Astrocyte of the cerebellum (primary cell): ENCODE data around the gene CDC42BPA.

Source experiments
- DNase-seq: peaks from one replicate; pipeline ENCODE4 v3.0.0-alpha.2; 2011; ENCODE audit warnings: low read depth
- H3K4me3 ChIP-seq: 2 replicates; pipeline ENCODE4 v1.5.1; 2011; ENCODE audit warnings: mild to moderate bottlenecking, low read depth, low read length, moderate library complexity
- in situ Hi-C: cut with HindIII; loops from 2 replicates; pipeline ENCODE4 v1.10.0; 2017; ENCODE audit warnings: low sequenced_read_pairs
- TF ChIP-seq, protein P1 (sequence below): IDR thresholded peaks from 2 replicates; pipeline ENCODE4 v1.5.1; 2012; ENCODE audit warnings: low read length, low read depth, moderate library complexity, mild to moderate bottlenecking; ENCODE audit errors: missing control alignments

The CDC42BPA gene

DNA sequence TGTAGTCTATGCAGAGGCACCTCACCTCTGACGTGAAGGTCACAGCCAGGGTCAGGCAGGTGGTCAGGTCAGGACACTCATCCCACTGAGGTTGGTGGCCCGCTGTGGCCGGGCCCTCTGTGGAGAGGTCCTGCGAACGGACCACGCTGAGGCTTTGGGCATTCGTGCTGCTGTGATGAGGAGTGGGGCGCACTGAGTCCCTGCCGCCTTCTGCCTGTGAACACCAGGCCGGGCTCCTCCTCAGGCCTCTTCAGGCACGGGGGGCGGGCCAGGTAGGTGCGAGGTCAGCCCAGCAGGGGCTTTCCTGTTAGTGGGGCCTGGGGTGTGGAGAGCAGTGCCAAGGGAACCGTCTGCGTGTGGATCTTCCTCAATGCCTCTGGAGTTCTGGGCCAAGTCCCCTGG, 339.2 kb downstream of the CDC42BPA start:
- no peak overlapping the region for H3K4me3 ChIP-seq
- DNase-seq = no peak
- TF ChIP-seq, protein P1, sequence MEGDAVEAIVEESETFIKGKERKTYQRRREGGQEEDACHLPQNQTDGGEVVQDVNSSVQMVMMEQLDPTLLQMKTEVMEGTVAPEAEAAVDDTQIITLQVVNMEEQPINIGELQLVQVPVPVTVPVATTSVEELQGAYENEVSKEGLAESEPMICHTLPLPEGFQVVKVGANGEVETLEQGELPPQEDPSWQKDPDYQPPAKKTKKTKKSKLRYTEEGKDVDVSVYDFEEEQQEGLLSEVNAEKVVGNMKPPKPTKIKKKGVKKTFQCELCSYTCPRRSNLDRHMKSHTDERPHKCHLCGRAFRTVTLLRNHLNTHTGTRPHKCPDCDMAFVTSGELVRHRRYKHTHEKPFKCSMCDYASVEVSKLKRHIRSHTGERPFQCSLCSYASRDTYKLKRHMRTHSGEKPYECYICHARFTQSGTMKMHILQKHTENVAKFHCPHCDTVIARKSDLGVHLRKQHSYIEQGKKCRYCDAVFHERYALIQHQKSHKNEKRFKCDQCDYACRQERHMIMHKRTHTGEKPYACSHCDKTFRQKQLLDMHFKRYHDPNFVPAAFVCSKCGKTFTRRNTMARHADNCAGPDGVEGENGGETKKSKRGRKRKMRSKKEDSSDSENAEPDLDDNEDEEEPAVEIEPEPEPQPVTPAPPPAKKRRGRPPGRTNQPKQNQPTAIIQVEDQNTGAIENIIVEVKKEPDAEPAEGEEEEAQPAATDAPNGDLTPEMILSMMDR = no peak
- in situ Hi-C loops = no loop called here

DNA sequence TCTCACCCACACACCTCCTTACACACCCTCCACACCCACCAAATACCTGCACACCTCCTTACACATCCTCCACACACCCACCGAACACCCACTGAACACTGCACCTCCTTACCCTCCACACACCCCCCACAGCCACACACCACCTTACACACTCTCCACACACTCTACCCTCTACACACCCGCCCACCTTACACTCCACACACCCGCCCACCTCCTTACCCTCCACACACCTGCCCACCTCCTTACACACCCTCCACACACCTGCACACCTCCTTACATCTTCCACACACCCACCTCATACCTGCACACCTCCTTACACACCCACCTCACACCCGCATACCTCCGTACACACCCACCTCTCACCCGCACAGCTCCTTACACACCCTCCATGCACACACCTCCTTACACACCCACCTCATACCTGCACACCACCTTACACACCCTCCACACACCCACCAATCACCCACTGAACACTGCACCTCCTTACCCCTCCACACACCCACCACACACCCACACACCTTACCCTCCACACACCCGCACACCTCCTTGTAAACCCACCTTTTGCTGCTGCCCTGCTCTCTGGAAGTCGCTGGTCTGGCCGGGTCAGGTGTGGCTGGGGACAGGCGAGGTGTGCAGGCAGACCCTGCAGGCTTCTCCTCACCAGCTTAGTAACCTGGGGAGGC, 339.7 kb downstream of the CDC42BPA start:
- in situ Hi-C loops = no loop called here
- no peak overlapping the region for H3K4me3 ChIP-seq
- TF ChIP-seq, protein P1 = no peak
- DNase-seq = no peak

DNA sequence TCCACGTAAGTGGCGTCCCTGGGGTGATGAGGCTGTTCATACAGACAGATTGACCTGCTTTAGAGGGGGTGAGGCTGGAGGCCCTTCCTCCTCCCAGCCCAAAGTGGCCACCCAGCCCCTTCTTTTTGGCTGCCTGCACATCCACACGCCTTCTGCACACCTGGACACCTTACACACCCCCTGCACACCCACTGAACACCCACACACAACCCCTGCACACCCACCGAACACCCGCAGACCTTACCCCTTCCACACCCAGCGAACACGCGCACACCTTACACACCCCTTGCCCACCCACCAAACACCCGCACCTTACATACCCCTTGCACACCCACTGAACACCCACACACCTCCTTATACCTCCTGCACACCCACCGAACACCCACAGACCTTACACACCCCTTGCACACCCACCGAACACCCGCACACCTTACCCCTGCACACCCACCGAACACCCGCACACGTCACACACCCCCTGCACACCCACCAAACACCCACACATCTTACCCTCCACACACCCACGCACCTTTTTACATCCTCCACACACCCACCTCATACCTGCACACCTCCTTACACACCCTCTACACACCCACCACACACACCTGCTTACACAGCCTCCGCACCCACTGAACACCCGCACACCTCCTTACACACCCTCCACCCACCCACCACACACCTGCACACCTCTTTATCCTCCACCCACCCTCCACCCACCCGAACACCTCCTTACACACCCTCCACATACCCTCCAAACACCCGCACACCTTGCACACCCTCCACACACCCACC, 340.5 kb downstream of the CDC42BPA start:
- H3K4me3 ChIP-seq = no peak overlapping the region
- DNase-seq = no peak
- TF ChIP-seq, protein P1 = no peak
- in situ Hi-C loops = no loop called here

DNA sequence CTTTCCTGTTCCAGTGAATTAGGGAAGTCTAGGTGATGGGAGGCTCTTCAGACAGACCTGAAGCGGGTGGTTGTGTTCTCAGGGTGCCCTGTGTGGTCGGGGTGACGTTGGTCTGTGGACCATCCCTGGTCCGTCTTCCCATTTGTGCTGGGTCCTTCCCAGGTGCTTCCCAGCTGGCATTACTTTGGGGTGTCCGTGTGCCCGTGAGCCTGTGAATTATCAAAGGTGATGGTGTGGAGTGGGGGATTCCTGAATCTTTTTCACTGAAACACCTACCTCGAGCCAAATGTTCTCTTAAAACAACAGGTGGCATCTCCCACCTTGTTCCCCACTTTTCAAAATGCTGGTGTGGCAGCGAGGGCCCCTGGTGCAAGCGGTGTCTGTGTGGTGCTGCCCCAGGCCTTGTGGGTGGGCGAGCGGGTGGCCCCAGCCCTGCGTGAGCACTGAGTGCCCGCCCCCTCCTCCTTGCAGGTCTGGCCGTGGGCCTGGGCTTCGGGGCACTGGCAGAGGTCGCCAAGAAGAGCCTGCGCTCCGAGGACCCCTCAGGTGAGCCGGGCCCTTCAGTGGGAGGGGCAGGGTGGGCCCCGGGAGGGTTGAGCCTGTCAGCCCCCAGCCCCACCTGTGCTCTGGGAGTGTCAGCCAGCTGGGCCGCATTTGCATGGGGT, 341.2 kb downstream of the CDC42BPA start:
- TF ChIP-seq, protein P1 = no peak
- no peak for DNase-seq
- in situ Hi-C loops = no loop called here

DNA sequence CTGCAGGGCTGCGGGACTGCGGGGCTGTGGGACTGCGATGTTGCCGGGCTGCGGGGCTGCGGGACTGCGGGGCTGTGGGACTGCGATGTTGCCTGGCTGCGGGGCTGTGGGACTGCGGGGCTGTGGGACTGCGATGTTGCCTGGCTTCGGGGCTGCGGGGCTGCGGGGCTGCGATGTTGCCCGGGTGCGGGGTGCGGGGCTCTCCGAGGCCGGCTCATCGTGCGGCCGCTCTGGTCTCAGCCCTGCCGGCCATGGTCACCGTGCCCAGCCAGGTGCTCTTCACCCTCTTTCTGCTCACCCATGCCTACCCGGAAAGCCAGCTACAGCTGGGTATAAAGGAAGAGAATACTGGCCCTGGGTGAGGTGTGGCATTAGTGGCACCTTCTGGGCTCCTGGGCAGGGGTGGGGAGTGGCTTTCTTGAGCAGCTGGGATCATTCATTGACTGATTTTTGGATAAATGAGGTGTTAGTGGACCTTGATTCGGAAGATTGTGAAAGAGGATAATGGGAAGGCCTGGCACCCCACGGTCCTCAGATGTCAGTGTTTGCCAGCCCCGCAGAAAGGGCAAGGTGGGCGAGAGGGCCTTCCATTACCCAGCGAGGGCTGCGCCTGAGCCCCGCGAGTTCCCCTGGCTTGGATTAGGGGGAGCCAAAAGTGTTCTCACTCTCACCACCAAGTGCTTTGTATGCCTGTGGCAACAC, 341.9 kb downstream of the CDC42BPA start:
- DNase-seq = no peak
- in situ Hi-C loops = no loop called here
- TF ChIP-seq, protein P1 = no peak
- no peak overlapping the region for H3K4me3 ChIP-seq

More for the DNA sequence above, 341.2 kb downstream of the CDC42BPA start:
- no peak overlapping the region for H3K4me3 ChIP-seq
